Embryonic facial prominence (tissue), 1 donor: ENCODE results near the gene IKZF4.
A peak's percentile ranks its signal among the peaks of the same experiment; 100 is the strongest.
"Not testable (repeated sequence)": the region's sequence is repeated elsewhere in the genome, so short reads cannot be mapped to it uniquely, and the experiment has no call there.

Experiments used
- DNase-seq: peaks from one replicate; pipeline ENCODE4 v3.0.0-alpha.2; 2016; ENCODE audit errors: extremely low spot score

Gene IKZF4

GRCh38 chr12:56040151-56040550 lies 19.3 kb downstream of the IKZF4 start:
- DNase-seq = no peak

GRCh38 chr12:56040963-56041551 lies 20.2 kb downstream of the IKZF4 start:
- DNase-seq = no peak

GRCh38 chr12:56041552-56042429 lies 20.9 kb downstream of the IKZF4 start, which contains the start of gene RPS26:
Gene RPS26, plus strand, starts transcription at chr12:56041918. Its CDS starts 249 bp downstream, at chr12:56042167.
- peak; percentile 98 for DNase-seq

GRCh38 chr12:56042430-56042813 lies 21.6 kb downstream of the IKZF4 start:
- DNase-seq = not testable (repeated sequence)

- DNase-seq = no peak
Observed at GRCh38 chr12:56042843-56043242, 22.0 kb downstream of the IKZF4 start.

- no peak for DNase-seq
Observed at GRCh38 chr12:56046027-56046780, 25.4 kb downstream of the IKZF4 start.

GRCh38 chr12:56053407-56053893 lies 32.6 kb downstream of the IKZF4 start:
- no peak for DNase-seq

- not testable (repeated sequence) for DNase-seq
Observed at GRCh38 chr12:56059964-56060363, 39.1 kb downstream of the IKZF4 start.

- no peak for DNase-seq
Observed at GRCh38 chr12:56061982-56062381, 41.1 kb downstream of the IKZF4 start.

GRCh38 chr12:56062996-56063395 lies 42.2 kb downstream of the IKZF4 start:
- no peak for DNase-seq

- no peak for DNase-seq
Observed at GRCh38 chr12:56071648-56072047, 50.8 kb downstream of the IKZF4 start.

GRCh38 chr12:56074396-56074795 lies 53.6 kb downstream of the IKZF4 start:
- DNase-seq = no peak

- not testable (repeated sequence) for DNase-seq
Observed at GRCh38 chr12:56077966-56078365, 57.1 kb downstream of the IKZF4 start.

- no peak for DNase-seq
Observed at GRCh38 chr12:56078427-56078826, 57.6 kb downstream of the IKZF4 start.

GRCh38 chr12:56078931-56079722 lies 58.3 kb downstream of the IKZF4 start:
- DNase-seq = no peak

- DNase-seq = peak; percentile 60
Observed at GRCh38 chr12:56079723-56080555, 59.1 kb downstream of the IKZF4 start, which contains the start of gene ERBB3. Gene ERBB3, plus strand, starts transcription at chr12:56080165. Its CDS starts 136 bp downstream, at chr12:56080301.

GRCh38 chr12:56080556-56081138 lies 59.8 kb downstream of the IKZF4 start:
- DNase-seq = no peak

- DNase-seq = no peak
Observed at GRCh38 chr12:56081393-56082347, 60.8 kb downstream of the IKZF4 start.

- DNase-seq = no peak
Observed at GRCh38 chr12:56082382-56082781, 61.5 kb downstream of the IKZF4 start.
